Loucy (cell line): Measurements from ENCODE around the gene RNASE2.

Source experiments
- CTCF ChIP-seq: fragments of 200-600 bp; sonication (generic); conservative IDR thresholded peaks from 2 replicates; pipeline ENCODE4 v1.5.1; 2014; ENCODE audit warnings: mild to moderate bottlenecking, antibody characterized with exemption, low read length
- EZH2phosphoT487 ChIP-seq: fragments of 200-600 bp; IDR thresholded peaks from 2 replicates; pipeline ENCODE4 v1.6.1; 2018; ENCODE audit warnings: antibody characterized with exemption, mild to moderate bottlenecking, moderate library complexity, borderline replicate concordance

DNA sequence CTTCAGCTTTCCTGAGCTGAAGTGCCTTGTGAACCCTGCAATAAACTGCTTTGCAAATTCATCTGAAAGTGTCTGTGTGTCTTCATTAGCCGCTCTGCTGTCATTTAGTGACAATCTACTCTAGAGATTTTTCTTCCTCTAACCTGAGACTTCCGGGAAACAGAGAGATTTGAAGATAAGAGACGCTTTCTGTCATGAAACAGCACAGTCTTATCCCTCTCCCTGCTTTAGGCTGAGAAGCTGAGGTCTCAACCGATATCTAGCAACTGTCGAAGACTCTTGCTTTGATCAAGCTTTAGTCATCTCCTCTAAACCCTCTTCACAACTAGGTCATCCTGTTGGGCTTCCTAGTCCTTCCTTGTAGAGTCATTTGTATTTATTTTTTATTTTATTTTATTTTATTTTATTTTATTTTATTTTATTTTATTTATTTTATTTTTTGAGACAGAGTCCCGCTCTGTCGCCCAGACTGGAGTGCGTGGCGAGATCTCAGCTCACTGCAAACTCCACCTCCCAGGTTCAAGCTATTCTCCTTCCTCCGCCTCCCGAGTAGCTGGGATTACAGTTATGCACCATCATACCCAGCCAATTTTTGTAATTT, 1.2 kb downstream of the RNASE2 start:
- TF ChIP-seq CTCF (no peak), EZH2phosphoT487 (no peak)
